Fibroblast of skin of right biceps (primary cell): Measurements from ENCODE around the gene TNS1.
"Not testable (repeated sequence)": the region's sequence is repeated elsewhere in the genome, so short reads cannot be mapped to it uniquely, and the experiment has no call there.

Source experiments
- DNase-seq: peaks from one replicate; pipeline ENCODE4 v3.0.0-alpha.2; 2013

Gene TNS1

GRCh38 chr2:218029366-218030360, 26.9 kb upstream of the TNS1 start:
- DNase-seq: peak; percentile 20

GRCh38 chr2:218028562-218029348, 26.0 kb upstream of the TNS1 start:
- DNase-seq: no peak

GRCh38 chr2:218028189-218028495, 25.3 kb upstream of the TNS1 start:
- DNase-seq: no peak

- no peak for DNase-seq
Observed at GRCh38 chr2:218027426-218028188, 24.8 kb upstream of the TNS1 start.

GRCh38 chr2:218026676-218027425, 24.1 kb upstream of the TNS1 start:
- DNase-seq: no peak

GRCh38 chr2:218026244-218026643, 23.4 kb upstream of the TNS1 start:
- no peak for DNase-seq

GRCh38 chr2:218024871-218025270, 22.1 kb upstream of the TNS1 start:
- DNase-seq: no peak

GRCh38 chr2:218024336-218024735, 21.5 kb upstream of the TNS1 start:
- no peak for DNase-seq

GRCh38 chr2:218023636-218024035, 20.8 kb upstream of the TNS1 start:
- DNase-seq: no peak

GRCh38 chr2:218022851-218023530, 20.2 kb upstream of the TNS1 start:
- no peak for DNase-seq

GRCh38 chr2:218022131-218022850, 19.5 kb upstream of the TNS1 start:
- no peak for DNase-seq

GRCh38 chr2:218021536-218022071, 18.8 kb upstream of the TNS1 start:
- DNase-seq: no peak

- no peak for DNase-seq
Observed at GRCh38 chr2:218020966-218021535, 18.3 kb upstream of the TNS1 start.

- DNase-seq: no peak
Observed at GRCh38 chr2:218020281-218020680, 17.5 kb upstream of the TNS1 start.

- DNase-seq: no peak
Observed at GRCh38 chr2:218019411-218020060, 16.7 kb upstream of the TNS1 start.

- not testable (repeated sequence) for DNase-seq
Observed at GRCh38 chr2:218018842-218019125, 16.0 kb upstream of the TNS1 start.

GRCh38 chr2:218017211-218018053, 14.6 kb upstream of the TNS1 start:
- DNase-seq: no peak

- no peak for DNase-seq
Observed at GRCh38 chr2:218016810-218017209, 14.0 kb upstream of the TNS1 start.
